ENCODE measurements around the gene DAP.
"Not testable (repeated sequence)": the region's sequence is repeated elsewhere in the genome, so short reads cannot be mapped to it uniquely, and the experiment has no call there.

DAP gene

DNA sequence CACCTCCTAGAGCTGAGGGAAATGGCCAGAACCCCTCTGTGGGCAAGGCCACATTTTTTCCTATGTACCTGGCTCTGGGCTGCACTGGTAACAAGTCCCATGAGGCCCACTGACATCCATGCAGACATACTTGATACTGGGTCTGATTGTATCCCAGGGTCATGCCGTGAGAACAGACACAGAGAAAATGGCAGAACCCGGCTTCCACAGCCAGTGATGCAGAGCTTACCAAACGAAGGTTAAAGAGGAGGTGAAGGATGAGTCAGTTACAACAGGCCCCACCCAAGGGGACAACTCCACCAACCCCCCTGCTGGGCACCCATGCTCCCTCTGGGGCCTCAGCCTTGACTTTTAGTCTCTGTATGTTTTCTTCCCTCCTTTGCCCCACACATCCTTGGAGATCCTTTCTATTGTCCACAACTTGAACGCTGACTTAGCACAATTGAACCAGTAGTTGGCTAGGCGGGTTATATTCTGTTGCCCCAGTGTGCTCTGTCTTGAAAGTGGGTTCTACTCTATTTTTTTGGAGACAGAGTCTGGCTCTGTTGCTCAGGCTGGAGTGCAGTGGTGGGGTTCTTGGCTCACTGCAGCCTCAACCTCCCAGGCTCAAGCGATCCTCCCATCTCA is 93.5 kb downstream of the DAP start:
- no peak for DNase-seq

DNA sequence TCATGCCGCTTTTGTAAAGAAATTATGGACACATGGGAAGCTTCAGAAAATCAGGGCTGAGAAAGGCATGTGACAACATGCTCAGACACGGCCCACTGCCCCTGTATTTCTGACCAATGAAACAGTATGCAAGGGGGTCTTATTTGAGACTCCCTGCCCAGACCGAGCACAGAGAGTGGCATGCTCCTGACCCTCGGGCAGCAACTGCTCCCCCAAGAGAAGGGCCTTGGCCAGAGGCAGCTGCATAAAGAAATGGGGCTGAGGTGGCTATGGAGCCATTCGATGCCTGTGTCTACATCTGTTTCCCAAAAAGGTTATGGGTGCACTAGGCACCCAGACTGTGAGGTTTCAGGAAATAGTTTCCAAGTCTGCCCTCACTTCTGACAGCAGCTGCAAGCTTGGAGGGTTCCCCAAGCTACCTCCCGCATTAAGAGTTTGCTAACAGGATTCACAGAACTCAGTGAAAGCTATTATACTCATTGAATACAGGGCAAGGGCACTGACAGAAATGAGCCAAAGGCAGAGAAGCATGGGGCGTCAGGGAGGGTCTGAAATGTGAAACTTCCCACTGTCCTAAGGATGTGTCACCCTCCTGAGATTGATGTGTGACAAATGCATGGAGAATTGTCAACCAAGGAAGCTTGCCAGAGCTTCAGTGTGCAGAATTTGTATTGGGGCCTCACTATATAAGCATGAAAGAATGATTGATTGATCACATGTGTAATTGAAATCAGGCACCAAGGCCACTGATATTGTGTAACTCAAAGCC is 94.3 kb downstream of the DAP start:
- no peak for DNase-seq

DNA sequence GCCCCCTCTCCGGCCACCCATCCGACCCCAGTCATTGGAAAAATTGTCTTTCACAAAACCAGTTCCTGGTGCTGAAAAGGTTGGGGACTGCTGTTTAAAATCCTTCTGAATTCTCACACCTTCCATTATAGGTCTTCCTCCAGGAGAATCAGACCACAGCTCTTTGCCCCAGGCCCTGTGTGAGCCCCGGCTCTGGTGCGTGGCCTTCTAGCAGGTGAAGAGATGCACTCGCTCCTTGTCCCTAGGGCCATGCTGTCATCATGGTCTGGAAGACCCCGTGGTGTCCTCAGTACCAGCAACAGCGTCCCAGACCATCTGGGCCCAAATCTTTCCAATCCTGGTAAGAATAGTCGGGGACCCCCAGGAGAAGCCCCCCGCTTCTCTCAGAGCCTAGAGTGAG is 95.2 kb downstream of the DAP start:
- no peak for DNase-seq

DNA sequence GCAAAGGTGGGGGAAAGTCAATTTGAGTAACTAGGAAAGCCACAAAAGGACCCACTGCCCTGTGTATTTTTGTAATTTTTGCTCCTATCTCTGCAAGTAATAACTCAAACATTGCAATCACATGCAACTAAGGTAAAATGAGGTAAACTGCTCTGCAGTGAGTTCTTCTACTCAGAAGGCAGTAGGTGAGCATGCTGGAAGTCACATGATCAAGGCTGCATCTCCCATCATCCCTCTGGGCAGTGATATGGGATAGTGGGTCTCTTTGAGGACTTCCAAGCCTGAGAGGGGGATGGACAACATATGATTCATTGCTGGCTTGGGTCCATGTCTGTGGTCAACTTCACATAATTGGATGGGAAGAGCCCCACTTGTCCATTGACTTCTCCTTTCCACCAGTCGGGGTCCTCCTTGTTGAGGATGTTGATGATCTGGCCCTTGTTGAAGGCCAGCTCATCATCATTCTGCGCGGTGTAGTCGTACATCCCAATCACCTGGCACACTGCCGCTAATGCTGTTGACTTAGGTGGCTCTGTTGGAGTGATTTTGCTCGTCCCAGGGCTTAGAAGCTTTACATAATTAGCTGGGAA is 96.8 kb downstream of the DAP start:
- not testable (repeated sequence) for DNase-seq

DNA sequence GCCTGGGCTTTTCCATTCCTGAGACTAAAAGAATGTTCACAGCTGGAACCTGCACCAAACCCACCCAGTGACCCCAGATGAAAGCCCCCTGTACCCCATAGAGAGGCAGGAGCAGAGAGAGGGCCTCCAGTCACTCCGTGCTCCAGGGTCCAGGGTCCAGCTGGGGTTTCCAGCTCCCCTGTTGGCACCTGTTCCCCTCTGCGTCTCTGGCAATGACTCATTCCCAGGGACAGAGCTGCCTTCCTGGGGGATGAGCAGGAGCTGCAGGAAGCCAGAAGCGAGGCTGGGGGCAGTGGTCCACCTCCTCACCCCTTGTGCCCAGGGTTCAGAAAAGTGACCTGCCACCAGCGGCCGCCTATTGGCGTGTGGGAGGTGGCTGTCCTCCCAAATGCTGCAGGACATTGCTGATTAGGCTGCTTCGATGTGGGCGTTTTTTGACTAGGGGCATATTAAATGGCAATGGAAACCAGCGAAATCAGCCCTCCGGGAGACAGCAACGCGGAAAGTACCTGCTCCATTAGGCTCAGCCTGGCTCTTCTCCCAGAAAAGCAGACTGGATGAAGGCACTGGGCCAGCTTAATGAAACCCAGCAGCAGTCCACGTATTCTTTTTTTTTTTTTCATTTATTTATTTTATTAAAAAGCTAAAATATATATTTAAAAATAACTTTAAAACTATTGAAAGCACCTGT is 97.4 kb downstream of the DAP start:
- no peak for DNase-seq

DNA sequence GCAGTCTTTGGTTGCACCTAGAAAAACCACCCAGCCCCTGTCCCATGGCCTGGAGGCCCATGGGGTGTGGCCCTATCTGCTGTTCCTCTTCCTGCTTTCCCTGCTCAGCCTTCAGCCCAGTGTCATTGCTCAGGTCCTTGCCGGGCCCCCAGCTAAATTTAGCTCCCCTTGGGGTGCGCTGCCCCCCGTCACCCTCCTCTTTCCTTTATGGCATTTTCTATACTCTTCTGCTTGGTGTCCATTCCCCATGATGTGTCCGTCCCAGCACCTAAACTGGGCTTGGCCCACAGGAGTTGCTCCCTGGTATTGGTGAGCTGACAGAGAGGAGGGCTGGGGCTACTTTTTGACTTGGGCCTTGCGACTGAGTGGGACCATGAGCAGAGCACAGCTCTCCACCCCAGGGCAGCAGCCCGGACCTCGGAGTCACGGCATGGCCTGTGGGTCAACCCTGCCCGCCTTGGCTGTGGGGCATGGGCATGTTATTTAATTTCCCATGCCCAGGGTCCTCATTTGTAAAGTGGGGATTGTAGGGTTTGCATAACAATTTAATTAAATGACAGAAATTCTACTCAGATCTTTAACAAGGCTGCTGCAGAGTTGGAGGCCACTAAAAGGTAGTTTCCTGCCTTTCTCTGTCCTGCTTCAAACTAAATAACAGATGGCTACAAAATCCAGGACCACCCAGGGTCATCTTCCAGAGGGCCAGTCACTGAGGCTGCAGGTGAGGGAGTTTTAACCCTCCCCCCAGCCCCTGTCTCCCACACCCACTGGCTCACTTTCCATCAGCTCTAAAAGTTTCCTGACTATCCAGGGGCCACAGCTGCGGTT is 98.2 kb downstream of the DAP start:
- no peak for DNase-seq

DNA sequence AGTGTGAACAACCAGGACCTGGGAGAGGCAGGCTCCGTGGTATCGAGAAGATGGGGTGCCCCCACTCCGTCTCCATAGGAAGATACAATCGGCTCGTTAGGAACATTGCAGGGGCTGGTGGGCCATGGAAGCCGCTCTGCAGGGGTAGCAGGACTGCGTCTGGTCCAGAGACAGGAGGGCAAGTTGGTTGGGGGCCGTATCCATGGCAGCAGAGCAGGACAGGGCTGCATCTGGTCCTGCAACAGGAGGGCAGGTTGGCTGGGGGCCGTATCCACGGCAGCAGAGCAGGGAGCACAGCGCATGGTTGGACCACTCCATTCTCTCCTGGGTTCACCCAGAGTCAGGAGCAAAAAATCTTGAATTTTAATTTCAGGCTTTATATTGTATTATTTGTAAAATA is 99.0 kb downstream of the DAP start:
- DNase-seq, result no peak

DNA sequence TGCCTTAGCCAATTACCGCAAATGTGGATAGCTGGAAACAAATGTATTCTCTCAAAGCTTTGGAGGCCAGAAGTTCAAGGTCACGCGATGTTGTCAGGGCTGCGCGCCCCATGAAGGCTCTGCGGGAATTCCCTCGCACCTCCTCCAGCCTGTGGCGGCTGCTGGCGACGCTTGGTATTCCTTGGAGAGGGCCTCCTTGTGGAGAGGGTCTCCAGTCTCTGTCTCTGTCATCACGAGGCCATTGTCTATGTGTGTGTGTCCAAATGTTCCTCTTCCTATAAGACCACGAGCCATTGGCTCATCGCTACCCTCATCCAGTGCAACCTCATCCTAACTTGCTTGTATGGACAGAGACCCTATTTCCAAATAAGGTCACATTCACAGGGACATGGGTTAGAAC is 99.6 kb downstream of the DAP start:
- no peak for DNase-seq

DNA sequence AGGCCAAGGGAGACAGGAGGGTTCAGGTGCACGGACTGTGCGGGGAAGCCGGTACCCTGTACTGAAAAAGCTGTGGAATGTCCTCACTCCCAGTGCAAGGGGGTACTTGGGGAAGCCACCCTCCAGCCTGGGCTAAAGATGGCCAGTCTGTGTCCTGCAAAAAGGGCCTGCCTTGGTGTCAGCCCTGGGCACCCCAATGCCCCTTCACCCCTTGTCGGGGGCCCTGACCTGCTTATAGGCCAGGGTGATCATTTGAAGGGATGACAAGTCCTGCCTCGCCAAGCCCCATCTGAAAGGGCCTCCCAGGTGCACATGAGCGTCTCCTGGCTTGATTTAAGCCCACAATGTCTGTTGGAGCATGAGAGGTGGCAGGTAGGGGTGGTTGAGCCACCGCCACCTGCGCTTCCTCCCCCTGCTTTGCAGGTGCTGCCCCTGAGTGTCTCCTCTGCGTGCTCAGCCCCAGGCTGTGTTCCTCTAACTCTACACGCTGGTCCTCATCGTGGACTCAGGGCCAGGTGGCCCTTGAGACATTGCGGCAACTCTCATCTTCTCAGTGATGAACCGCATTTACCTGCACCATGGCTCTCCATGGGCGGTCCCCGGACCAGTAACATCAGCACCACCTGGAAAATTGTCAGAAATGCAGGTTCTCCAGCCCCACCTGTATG is 100.2 kb downstream of the DAP start:
- DNase-seq, result no peak

DNA sequence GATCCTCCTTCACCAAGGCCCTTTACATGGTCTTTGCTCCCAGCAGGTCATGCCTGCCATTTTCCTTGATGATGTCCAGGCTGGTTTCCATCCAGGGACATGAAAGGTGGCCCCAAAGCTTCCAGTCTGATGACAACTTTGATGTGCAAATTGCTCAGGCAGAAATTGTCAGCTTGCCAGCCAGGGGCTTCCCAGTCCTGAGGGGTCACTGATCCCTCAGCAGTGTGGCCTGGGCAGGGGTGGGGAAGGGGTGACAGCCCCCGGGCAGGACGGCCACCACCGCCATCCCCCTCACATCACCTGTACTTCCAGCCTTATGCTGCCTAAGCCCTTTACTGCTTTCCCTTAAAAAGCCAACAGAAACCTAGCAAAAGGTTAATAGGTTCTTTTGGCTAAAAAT is 100.9 kb downstream of the DAP start:
- no peak for DNase-seq

DNA sequence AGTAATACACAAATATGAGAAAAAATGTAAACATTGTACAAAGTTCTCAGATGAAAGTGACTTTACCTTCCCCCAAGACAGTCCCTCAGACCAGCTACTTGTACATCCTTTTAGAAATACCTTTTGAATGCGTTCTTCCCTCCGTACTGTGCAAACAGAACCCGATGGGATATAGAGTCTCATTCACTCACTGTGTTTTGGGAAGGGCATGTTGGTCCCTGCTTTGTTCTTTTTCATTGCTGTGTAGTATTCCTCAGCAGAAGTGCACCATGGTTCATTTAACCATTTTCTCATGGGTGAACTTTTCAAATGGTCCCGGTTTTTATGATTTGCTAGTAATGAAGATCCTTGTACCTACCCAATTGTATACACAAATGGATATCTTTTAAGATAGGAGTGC is 102.8 kb downstream of the DAP start:
- no peak for DNase-seq

DNA sequence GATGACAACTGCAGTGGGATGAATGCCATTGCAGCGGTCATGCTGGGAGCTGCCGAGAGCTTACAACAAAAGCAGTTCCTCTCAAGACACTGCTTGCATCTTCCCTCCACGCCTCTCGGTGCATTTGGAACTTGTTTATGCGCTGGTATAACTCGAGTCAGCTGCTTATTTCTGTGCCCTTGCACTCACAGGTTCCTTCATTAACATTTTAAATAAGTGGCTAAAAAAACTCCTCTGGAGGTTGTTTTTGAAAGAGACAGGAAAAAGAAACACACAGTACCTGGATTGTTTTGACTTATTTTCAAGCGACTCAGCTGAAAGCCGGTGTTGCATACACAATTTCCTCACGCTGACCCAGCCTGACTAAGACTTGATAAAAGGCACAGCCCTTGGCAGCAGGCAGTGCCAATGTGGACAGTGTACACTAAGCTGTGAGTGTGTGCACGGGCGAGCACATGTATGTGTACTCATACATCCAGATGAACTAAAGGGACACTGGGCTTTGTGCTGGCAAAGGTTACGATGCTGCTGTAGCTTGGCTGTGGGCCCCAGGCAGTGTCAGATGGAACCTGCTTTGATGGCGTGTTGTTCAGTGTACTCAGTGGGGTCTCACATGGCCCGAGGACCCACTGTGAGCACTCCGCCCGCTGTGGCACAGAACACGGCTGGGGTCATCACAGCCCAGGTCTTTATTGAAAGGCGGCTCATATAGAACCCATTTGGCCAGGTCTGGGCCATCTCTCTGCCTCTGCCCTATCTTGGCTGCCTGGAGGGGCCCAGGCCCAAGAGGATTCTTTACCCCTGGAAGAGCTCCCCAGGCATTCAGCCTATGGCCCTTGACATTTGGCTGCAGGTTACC is 104.8 kb downstream of the DAP start:
- DNase-seq, result no peak

DNA sequence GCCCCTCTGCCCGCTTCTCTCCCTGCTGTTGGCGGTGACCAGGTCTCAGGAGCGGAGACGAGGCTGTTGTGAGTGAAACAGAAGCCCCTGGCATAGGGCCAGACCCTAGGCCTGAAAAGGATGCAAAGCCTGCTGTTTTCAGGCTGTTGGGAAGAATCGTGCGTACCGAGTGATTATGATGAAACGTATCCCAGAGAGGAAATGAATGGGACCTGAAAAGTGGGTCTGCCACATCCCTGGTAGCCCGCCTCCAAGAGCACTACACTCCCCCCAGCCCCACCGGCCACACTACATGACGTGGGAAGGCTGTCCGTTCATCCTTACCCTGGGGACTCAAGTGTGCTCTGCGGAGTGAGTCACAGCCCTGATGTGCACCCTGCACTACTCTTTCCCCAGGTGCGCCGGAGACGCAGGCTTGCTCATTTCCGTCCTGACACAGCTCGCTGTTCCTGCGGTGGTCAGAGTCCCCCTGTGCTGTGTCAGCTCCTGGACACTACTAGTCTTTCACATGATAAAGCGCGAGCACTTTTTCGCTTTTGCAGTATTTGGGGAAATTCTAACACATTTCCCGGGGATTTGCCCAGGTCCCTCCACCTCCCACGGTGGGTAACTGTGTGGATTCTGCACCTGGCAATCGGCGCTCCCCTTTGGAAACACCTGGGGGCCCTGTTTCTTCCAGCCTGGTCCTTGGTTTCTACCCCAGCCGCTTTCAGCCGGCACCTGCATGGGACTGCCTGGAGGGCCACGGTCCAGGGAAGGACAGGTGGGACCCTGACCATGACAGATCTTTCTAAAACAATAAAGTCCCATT is 105.7 kb downstream of the DAP start:
- no peak for DNase-seq

DNA sequence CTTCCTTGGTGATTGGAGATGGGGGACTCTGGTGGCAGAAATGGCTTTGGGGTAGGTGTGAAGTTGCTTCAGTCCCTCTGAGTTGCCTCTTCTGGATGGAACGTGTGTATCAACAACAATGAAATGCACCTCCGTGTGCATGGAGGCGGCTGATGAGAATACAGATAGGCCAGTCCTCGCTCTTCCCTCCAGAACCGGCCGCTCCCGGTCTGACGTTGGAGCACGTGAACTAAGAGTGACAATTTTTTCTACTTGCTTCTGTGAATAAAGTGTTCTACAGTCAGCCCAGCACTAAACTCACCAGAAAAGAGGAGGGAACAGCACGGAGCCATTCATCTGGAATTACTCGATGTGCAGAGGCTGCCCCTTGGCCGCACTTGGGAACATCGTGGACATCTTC is 106.5 kb downstream of the DAP start:
- no peak for DNase-seq

DNA sequence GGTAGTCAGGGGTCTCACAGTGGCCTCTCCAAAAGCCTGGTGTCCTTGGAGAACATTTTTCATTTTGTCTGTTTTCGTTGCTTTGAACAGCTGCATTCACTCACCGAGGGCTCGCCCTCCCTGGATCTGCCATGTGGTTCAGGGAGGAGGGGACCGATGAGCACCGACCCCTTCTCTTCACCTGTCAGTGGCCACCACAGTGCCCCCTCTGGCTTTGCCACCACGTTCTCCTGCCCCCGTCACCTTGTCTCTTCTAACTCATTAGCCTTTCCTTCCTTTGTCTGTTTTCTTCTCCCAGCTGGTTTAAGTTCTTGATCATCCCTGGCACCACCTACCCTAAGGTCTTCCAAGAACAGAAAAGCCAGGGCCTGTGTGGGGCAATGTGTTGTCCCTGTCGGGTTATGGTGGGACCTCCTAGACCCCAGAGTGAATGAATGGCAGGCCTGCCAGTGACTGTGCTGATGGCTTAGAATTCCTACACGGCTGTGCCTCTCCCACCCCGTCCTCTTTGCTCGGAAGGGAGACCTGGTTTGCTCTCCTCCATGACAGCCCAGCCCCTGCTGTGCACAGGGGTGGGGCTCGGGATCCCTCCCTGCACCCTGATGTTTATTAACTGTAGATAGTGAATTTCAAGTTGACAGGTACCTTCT is 107.2 kb downstream of the DAP start:
- no peak for DNase-seq

DNA sequence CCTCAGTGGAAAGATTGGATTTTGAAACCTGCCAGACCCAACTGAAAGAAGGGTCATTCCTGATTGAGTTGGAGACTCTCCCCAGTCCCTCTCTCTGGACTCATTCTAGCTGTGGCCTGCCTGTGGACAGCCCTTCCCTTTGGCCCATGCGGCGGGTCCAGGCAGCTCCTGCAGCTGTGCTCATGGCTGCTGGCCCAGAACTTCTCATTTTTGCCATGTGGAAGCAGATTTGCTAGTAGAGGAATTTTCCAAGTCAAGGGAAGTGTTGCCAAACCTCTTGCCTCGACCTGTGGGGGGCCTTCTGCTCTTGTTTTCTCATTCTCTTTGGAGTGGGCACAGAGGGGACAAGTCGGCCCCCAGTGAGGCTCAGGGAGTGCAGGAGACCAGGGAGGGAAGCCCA is 108.0 kb downstream of the DAP start:
- DNase-seq, result no peak

DNA sequence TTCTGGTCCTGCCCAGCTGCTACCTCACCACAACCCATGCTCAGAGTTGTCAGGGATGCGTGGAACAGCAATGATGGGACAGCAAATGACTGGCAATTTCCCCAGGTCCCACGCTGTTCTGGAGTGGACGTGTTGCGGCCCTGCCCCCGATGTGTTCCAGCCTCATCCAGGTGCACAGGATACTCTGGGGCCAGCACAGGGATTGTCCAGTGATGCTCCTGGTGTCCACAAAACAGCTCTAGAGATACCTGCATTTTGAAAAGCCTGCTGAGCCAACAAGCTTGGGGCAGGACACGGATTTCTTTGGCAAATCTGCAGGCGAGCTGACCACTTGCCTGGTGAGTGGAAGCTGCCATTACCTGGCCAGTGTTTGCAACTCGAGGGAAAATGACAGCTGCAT is 108.4 kb downstream of the DAP start:
- DNase-seq, result no peak

DNA sequence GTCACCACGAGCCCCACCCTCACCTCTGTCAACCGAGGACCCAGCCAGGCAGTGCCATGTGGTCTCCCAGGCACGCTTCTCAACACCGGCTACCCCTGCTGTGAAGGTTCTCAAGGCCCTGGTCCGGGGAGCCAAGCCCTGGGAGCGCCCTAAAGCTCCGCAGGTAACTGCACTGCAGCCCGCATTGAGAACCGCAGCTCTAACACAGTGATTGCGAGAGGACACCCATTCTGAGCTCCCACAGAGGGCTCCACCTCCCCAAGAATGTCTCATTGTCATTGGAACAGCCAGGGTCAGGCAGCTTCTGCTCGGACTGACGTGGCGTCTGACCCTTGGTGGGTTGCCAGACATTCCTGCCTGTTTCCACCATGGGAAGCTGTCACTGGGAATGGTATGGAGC is 108.9 kb downstream of the DAP start:
- DNase-seq, result no peak

DNA sequence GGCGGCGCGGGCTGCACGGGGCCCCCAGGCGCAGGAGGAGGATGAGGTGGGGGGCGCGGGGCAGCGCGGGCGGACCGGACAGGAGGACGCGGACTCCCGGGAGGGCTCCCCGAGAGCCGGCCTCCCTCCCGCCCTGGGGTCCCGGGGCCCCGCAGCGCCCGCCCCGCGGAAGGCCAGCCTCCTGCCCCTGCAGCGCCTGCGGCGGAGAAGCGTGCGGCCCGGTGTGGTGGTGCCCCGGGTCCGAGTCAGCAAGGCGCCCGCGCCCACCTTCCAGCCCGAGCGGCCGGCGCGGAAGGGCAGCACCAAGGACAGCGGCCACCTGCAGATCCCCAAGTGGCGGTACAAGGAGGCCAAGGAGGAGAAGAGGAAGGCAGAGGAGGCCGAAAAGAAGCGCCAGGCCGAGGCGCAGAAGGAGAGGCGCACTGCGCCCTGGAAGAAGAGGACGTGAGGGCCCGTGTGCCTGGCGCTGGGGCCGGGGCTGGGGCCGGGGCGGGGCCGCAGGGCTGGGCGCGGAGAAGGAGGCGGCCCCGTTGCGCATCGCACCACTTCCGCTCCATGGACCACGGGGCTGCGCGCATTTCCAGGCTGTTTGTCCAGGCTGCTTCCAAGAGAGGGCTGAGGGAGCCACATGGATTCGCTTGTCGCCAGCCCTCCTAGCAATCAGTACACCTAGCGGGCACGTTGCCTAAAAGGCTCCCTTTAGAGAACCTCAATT is 111.2 kb downstream of the DAP start:
- DNase-seq, result no peak
